ENCODE results near the gene FAM50A.
"Not testable (repeated sequence)": the region's sequence is repeated elsewhere in the genome, so short reads cannot be mapped to it uniquely, and the experiment has no call there.

FAM50A gene

GRCh38 chrX:154443992-154444754, at the start of gene FAM50A:
Gene FAM50A, plus strand, starts transcription at chrX:154444141. Its CDS starts 95 bp downstream, at chrX:154444236.
- peak; percentile 21 for DNase-seq

GRCh38 chrX:154396363-154396762, 47.6 kb upstream of the FAM50A start:
- not testable (repeated sequence) for DNase-seq

DNA sequence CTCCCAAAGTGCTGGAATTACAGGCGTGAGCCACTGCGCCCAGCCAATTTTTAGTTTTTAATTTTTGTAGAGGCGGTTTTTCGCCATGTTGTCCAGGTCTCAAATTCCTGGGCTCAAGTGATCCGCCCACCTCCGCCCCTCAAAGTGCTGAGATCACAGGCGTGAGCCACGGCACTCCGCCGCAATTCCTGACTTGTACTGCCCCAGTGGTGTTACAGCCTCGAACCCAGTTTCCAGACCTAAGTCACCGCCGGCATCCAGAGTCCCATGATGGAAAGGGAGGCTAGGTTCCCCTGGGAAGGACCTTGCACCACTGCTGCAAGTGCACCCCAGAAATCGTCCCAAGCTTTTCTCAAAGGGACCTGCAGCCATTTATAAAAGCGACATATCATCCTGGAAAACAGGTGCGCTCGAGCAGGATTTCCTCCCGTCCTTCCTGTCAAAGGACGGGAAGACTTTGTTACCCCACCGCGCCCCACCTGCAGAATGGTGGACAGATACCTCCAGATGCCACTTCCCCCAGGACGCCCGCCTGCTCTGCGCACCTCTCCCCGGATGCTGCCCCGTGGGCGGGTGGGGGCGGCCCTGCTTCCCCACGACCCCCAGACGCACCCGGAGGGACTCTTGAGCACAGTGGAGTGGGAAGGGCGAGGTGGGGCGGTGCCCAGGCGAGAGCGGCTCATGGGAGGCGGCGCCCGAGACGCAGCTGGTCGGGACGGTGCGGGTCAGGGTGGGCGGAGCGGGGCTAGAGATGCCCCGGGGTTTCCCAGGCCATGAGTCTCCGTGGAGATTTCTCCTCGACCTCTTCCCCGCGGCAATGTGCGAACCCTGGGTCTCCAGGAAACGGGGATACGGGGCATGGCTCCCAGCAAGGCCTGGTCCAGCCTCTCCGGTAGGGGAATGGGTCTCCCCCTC, 46.7 kb upstream of the FAM50A start:
- peak; percentile 74 for DNase-seq

DNA sequence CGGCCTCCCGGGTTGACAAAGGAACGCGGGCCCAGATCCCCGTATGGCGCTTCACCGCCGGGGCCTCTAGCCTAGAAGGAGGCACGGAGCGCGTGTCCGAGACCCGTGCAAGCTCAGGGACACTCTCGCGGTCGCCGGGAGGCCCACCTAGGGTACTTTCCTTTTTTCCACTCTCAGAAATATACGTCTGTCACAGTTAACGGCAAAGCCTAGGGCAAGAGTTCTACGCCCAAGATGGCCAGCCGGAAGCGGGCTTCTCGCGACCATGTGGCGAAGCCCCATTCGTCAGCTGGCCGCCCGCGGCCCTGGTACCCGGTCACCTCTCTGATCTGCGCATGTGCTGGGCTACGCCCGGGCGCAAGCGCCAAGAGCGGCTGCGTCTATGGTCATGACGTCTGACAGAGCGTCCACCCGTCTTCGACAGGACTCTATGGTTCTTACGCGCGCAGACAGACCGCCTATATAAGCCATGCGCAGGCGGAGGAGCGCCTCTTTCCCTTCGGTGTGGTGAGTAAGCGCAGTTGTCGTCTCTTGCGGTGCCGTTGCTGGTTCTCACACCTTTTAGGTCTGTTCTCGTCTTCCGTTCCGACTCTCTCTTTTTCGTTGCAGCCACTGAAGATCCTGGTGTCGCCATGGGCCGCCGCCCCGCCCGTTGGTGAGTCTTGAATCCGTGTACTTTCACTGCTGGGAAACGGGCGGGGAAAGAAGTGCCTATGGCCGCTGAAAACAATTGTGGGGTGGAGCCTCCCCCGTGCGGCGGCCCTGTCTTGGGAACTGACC, 45.9 kb upstream of the FAM50A start, which contains the start of gene RPL10:
Gene RPL10, plus strand, starts transcription at position 490 of the 780 bp plus-strand sequence. Its CDS starts 143 bp downstream, at position 633.
- DNase-seq: peak; percentile 96

- DNase-seq: peak; percentile 66
Observed at GRCh38 chrX:154398668-154399526, 45.0 kb upstream of the FAM50A start.

- no peak for DNase-seq
Observed at GRCh38 chrX:154399527-154400368, 44.2 kb upstream of the FAM50A start.

DNA sequence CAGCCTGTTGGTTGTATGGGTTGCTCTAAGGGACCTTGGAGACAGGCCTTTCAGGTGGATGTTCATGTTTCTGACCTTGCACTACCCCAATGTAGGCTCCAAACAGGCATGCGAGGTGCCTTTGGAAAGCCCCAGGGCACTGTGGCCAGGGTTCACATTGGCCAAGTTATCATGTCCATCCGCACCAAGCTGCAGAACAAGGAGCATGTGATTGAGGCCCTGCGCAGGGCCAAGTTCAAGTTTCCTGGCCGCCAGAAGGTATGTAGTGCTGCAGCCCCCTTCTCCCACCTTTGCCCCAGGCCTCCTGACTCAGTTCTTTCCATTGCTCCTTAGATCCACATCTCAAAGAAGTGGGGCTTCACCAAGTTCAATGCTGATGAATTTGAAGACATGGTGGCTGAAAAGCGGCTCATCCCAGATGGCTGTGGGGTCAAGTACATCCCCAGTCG, 43.5 kb upstream of the FAM50A start:
- DNase-seq: not testable (repeated sequence)

- DNase-seq: no peak
Observed at GRCh38 chrX:154401045-154401799, 42.7 kb upstream of the FAM50A start.

DNA sequence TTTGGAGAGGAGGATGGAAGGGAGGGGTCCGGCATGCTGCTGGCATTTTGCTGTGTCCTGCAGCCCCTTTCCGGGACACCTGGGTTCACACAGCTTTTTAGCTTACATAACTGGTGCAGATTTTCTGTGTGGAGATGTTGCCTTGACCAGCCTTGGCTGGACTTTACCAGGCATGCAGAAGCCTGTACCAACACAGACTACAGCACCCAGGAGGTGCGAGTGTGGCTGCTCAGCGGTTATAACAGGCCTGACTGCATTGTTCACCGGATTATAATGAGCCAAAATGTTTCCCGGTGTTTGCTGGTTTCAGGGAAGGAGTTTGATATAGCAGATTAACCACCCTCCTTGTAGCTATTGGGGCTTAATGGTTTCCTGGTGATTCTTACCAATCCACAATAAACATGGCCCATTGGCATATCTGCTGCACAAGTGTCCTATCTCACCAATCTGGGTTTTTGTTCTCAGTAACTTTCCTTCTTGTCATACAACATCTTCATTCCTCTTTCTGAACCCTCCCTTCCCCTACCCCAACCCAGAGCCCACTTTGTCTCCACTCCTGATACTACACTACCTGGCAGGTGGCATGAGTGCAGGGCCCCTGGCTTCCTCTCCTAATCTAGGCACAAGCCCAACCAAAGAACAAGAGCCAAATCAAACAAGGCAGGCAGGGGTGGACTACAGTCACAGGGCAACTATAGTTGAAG, 41.9 kb upstream of the FAM50A start:
- no peak for DNase-seq

- no peak for DNase-seq
Observed at GRCh38 chrX:154402622-154403127, 41.3 kb upstream of the FAM50A start.

- DNase-seq: no peak
Observed at GRCh38 chrX:154403192-154403591, 40.7 kb upstream of the FAM50A start.

- no peak for DNase-seq
Observed at GRCh38 chrX:154403858-154404257, 40.1 kb upstream of the FAM50A start.

DNA sequence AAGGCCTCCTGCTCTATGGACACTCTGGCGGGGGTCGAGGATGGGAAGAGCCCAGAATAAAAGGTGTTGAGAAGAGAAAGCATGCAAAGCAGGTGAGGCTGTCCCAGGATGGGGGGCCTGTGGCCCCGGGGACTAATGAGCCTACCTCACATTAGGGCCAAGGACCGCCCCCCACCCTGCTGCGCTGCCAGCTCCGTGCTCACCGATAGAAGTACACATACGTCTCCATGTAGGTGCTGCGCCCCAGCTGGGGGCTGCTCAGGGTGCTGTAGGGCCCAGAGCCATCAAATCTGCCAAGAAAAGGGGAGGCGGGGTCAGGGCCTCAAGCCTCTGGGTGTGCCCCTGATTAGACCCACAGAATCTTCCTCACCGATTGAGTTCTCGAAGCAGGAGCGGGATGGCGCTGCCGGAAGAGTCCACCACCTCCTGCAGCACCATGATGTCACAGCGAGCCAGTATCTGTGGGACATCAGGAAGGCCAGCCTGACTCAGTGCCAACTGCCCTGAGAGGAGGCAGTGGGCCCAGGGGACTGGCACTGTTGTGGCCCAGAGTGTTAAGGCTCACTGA, 39.2 kb upstream of the FAM50A start:
- DNase-seq: no peak

DNA sequence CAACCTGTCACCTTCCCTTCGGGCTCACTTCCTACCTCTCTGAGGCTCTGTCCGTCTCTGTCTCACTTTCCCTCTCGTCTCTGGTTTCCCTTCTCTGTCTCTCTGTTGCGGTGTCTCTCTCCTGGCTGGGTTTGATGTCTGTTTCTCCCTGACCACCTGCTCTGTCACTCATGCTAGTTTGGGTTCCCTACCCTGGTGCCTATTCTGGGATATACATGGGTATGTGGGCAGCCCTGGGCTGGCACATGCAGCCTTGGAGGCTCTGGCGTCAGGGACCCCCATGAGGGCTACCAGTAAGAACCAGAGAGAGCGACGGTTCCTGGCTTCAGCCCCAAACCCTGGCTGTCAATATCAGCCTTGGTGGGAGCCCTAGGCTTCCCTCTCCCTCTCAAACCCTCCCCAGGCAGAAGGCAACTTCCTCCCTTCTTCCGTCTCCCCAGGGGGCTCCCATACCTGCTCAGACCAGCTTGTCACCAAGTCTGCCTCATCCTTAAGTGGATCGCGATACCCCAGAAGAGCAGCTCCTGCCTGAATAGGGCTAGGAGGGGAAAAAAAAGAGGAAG, 35.2 kb upstream of the FAM50A start:
- DNase-seq: no peak

DNA sequence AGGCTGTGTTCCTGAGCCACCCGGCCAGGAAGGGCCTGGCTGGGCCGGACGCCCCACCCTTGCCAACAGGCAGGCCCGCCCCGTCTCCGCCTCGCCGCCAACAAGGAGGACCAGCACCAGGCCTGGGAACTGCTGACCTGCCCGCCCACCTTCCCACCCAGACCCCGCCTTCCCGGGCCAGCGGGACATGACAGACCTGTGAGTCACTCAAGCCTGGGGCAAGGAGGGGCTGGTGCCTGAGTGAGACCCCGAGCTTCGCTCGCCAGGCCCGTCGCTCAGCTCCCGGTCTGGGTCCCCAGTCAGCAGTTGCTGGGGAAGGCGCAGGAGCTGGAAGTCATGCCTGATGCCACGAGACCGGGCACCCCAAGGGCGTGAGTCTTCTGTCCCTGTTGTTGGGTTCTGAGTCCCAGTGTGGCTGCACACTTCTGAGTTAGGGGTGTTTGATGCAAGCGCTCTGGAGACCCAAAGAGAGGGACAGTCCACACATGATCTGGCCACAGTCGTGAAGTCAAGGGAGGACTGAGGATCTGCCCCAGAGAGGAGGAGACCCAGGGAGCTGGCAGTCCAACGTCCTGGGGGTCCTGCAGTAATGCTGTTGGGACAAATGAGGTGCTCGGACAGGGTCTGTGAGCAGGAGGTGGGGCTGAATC, 34.6 kb upstream of the FAM50A start, which contains the start of gene DNASE1L1:
Gene DNASE1L1, minus strand, starts transcription at position 33 of the 650 bp plus-strand sequence. CDS start 3,686 bp downstream, outside the sequence.
- DNase-seq: no peak

DNA sequence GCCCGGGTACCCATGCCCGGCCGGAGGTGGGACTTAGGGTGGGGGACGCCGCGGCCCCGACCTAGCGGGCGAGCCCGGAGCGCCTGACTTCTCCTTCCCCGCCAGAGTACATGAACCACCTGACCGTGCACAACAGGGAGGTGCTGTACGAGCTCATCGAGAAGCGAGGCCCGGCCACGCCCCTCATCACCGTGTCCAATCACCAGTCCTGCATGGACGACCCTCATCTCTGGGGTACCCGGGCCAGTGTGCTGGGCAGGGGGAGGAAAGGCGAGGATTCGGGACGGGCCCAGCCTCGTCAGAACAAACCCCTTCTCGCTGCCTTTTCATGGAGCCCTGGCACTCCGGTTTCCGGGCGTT, 32.0 kb upstream of the FAM50A start:
- DNase-seq: peak; percentile 60

DNA sequence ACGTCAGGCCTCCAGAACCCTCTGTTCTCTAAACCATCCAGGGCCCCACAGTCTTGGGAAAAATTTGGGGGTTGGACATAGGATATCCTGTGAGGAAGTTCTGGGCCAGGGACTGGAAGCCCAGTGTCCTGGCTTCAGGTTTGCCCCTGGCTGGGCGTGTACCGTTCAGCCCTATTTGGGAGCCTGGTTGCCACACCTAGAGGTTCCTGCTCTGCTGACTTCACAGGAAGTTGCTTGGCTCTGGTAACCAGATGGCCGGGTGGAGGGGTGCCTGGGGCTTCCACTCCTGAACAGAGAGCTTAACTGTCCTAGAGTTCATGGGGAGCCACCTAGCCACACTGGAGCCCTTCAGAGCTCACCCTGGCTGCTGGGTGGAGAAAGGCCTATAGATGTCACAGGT, 31.5 kb upstream of the FAM50A start:
- no peak for DNase-seq

GRCh38 chrX:154413142-154413541, 30.8 kb upstream of the FAM50A start:
- DNase-seq: no peak

All from NCI-H2171 treated with DMSO at 0.1 percent for 48 hours (cell line).